ENCODE results near the gene SCART1.

The SCART1 gene

GRCh38 chr10:133452453-133452852 is 1.3 kb upstream of the SCART1 start:
- in situ Hi-C loops (cut with HindIII; ENCODE audit: low sequenced_read_pairs) = no loop called here
- H3K4me3 ChIP-seq (ENCODE audit: low read depth, low read length) = no peak overlapping the region
- no peak for TF ChIP-seq CTCF (IDR thresholded peaks at IDR 0.05; ENCODE audit: low read depth, low read length, missing control alignments)

GRCh38 chr10:133454204-133454893 is 604 bp downstream of the SCART1 start:
- no peak for TF ChIP-seq CTCF (IDR thresholded peaks at IDR 0.05; ENCODE audit: low read depth, low read length, missing control alignments)
- DNase-seq (ENCODE audit: low read depth) = no peak
- in situ Hi-C loops (cut with HindIII; ENCODE audit: low sequenced_read_pairs) = no loop called here
- H3K4me3 ChIP-seq (ENCODE audit: low read depth, low read length) = no peak overlapping the region

More at GRCh38 chr10:133452453-133452852, 1.3 kb upstream of the SCART1 start:
- DNase-seq (ENCODE audit: low read depth) = no peak

- H3K4me3 ChIP-seq (ENCODE audit: low read depth, low read length) = no peak overlapping the region
- in situ Hi-C loops (cut with HindIII; ENCODE audit: low sequenced_read_pairs) = no loop called here
- TF ChIP-seq CTCF (IDR thresholded peaks at IDR 0.05; ENCODE audit: low read depth, low read length, missing control alignments) = no peak
- DNase-seq (ENCODE audit: low read depth) = no peak
Observed at GRCh38 chr10:133455196-133455595, 1.5 kb downstream of the SCART1 start.

GRCh38 chr10:133455611-133456031 is 1.9 kb downstream of the SCART1 start:
- H3K4me3 ChIP-seq (ENCODE audit: low read depth, low read length) = no peak overlapping the region
- in situ Hi-C loops (cut with HindIII; ENCODE audit: low sequenced_read_pairs) = no loop called here
- DNase-seq (ENCODE audit: low read depth) = no peak
- TF ChIP-seq CTCF (IDR thresholded peaks at IDR 0.05; ENCODE audit: low read depth, low read length, missing control alignments) = no peak

GRCh38 chr10:133456041-133456951 is 2.6 kb downstream of the SCART1 start:
- DNase-seq (ENCODE audit: low read depth) = no peak
- in situ Hi-C loops (cut with HindIII; ENCODE audit: low sequenced_read_pairs) = no loop called here
- no peak for TF ChIP-seq CTCF (IDR thresholded peaks at IDR 0.05; ENCODE audit: low read depth, low read length, missing control alignments)
- no peak overlapping the region for H3K4me3 ChIP-seq (ENCODE audit: low read depth, low read length)

- in situ Hi-C loops (cut with HindIII; ENCODE audit: low sequenced_read_pairs) = no loop called here
- H3K4me3 ChIP-seq (ENCODE audit: low read depth, low read length) = no peak overlapping the region
Observed at GRCh38 chr10:133457100-133457841, 3.5 kb downstream of the SCART1 start.

More at GRCh38 chr10:133457100-133457841, 3.5 kb downstream of the SCART1 start:
- DNase-seq (ENCODE audit: low read depth) = no peak
- no peak for TF ChIP-seq CTCF (IDR thresholded peaks at IDR 0.05; ENCODE audit: low read depth, low read length, missing control alignments)

Measured in astrocyte of the cerebellum (primary cell).